T1000 (cell line): Measurements from ENCODE around the gene CRMP1.

Experiments
- DNase-seq: peaks from one replicate; lab custom pipeline; 2025; ENCODE audit warnings: mixed read lengths; lab: John Stamatoyannopoulos, UW

CRMP1 gene

DNA sequence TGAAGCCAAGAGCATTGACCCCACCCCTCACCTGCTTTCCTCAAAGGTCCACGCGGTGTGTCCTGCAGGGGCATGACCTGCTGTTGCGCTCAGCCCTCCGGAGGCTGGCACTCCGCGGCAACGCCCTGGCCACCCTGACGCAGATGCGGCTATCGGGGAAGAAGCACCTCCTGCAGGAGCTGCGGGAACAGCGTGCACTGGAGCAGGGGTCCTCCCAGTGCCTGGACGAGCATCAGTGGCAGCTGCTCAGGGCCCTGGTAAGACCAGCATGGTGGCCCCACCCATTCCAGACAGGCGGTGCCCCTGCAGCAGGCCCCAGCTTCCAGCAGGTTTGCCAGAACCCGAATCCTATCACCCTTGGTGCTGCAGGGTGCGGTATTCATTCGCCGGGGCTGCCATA lies 95.9 kb downstream of the CRMP1 start:
- DNase-seq = no peak

DNA sequence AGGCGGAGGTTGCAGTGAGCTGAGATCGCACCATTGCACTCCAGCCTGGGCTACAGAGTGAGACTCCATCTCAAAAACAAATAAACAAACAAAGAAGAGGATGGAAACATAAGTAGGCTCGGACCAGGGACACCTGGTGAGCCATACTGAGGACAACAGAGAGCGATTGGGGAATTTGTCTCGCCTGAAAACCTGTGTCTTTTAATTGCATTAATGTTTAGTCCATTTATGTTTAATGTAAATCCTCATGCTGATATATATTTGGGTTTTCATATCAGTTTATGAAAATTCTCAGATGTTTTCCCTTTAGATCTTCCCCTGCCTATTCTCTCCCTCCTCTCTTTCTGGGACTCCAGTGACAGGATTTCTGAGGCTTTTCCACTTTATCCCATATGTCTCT lies 97.3 kb downstream of the CRMP1 start:
- no peak for DNase-seq

DNA sequence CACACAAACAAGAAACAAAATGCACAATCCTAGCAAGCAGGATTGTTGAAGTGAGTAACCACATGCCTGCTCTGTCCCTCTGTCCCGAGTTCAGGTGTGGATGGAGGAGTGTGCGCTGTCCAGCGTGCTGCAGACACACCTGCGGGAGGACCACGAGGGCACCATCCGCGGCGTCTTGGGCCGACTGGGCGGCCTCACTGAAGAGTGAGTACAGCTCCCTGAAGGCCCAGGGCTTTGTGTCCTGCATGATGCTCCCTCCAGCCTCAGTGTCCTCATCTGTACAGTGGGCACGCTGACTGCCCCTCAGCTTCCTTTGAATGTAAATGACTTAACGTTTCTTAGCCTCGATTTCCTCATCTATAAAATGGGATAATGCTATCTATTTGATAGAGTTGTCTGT lies 99.4 kb downstream of the CRMP1 start:
- DNase-seq = no peak

DNA sequence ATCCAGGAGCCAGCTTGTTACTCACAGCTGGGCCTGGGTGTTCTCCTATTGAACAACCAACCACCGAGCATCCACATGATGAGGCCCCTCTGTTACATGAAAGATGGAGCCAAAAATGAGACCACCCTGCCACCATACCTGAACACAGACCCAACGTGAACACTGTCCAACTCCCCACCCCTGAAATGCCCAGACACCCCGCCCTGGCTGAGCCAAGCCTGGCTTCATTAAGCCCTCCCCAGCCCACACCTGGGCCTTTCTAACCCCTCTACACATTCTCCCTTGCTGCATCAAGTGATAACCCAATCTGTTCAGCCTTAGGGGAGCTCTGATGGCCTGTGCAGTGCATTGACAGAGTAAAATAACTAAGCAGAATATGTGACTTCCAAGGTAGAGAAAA lies 101.2 kb downstream of the CRMP1 start:
- DNase-seq = no peak

DNA sequence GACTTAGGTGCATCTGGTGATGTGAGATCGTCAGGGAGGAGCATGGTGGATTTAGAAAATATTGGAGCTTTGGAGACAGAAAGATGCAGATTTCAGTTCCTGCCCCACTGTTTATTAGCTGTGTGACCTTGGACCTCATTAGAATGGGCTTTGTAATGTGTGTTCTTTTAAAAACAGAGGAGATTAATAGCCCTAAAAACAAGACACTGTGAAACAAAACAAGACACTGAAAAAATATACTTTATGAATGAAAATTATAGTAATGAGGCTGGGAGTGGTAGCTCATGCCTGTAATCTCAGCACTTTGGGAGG lies 102.4 kb downstream of the CRMP1 start:
- no peak for DNase-seq

DNA sequence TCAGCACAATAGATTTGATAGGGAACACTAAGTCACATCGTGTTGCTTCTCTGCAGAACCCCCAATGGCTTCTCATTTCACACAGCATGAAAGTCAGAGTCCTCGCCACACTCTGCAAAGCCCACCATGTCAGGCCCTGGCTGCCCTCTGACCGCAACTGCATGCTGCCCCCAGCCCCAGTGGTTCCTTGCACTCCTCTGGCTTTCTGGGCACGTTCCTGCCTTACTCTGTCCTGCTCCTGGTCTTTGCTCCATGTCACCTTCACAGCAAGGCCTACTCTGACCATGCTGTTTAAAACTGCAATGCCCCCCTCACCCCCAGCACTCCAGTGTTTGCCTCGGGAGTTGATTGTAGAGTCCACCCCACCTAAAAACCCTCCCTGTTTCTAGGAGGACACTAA lies 103.7 kb downstream of the CRMP1 start:
- no peak for DNase-seq

DNA sequence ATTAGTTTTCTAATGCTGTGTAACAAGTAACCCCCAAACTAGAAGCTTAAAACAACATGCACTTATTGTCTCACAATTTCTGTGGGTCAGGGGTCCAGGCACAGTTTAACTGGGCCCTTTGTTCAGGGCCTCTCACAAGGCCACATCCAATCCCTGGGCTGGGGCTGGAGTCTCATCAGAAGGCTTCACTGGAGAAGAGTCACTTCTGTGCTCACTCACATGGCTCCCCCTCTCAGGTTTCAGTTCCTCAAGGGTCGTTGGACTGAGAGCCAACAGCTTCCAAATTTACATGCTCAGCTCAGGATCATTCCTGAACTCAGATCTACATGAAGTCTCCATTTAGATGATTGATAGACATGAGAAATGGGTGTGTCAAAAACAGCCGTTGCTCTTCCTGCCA lies 104.7 kb downstream of the CRMP1 start:
- DNase-seq = no peak

DNA sequence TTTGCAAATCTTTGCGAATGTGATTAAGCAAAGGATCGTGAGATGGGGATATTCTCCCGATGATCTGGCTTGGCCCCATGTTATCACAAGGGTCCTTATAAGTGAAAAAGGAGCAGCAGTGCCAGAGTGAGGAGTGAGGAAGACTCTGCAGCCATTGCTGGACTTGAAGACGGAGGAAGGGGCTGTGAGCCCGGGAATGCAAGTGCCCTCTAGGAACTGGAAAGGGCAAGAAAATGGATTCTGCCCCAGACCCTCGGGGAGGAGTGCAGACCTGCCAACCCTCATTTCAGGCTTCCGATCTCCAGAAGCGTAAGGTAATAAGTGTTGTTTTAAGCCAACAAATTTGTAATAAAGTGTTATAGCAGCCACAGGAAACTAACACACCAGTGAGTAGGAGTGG lies 105.6 kb downstream of the CRMP1 start:
- no peak for DNase-seq

DNA sequence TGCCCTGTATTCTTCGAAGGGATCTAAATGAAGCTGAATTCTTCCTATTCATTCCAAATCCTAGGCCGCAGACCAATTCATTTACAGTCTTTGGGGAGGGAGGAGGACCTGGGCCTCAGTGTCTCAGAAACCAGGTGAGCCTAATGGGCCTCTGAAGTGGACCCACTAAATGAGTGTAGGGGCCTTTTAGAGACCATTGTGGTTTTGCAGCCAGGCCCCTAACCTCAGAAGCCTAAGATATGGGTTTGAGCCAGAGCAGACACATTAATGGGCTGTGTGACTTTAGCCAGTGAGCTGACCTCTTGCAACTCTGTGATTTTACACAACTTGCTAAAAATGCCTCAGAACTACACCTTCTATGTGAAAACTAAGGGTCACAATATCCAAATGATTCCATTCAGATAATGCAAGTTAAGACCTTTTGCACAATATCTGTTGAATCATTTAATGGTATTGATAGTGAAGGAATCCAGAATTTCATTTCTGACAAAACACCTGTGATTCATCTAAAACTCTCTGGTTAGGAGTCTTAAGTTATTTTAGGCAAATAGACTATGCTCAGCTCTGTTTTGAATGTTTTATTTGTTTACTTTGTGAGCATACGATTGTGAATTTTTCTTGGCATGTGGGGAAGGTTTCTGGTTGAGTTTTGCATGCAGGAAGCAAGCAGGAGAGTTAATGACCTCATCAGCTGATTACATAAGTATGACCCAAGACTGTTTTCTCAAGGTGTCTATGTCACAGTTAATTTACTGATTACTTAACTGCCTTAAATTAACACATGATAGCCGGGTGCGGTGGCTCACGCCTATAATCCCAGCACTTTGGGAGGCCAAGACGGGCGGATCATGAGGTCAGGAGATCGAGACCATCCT lies 106.8 kb downstream of the CRMP1 start:
- no peak for DNase-seq

DNA sequence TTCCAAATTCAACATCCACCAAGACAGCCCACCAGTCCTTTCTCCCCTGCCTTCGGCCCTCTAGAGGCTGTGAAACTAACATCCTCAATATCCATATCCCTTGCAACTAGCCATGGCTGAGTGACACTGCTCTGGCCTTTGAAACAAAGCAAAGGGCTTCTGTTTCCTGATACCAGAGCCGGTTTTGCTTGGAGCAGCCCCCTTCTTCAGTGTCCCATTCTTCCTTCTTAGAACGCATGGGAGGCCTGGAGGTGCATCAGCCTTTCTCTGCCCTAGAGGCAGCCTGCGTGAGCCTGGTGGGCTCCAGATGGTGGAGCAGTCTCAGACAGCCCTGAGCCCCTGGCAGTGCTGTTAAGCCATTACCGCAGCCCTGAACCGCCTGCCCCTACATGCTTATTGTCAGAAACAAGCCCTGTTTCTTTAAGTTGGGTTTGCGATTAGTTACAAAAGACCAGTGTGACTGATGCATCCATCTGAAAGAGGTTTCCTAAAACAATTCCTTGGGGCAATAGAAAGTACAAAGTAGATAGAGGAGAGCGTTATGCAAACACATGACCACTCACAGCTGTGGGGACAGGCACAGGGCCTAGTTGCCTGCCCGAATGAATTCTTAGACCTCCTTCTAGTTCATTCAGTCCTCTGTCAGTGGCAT lies 107.8 kb downstream of the CRMP1 start:
- no peak for DNase-seq

DNA sequence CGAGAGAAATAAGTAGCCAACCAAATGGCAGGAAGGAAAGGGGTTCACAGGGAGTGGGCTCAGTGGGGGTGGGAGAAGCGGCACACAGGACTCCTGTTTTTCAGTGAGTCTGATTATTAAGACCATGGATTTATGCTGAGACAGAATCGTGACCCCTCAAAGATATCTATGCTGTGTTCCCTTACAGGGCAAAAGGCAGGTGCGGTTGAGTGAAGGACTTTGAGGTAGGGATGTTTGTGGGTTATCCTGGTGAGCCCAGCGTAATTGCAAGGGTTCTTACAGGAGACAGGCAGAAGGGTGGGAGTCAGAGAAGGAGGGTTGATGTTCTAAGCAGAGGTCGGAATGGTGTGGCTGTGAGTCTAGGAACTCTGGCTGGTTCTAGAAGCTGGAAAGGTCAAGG lies 108.9 kb downstream of the CRMP1 start:
- DNase-seq = no peak

DNA sequence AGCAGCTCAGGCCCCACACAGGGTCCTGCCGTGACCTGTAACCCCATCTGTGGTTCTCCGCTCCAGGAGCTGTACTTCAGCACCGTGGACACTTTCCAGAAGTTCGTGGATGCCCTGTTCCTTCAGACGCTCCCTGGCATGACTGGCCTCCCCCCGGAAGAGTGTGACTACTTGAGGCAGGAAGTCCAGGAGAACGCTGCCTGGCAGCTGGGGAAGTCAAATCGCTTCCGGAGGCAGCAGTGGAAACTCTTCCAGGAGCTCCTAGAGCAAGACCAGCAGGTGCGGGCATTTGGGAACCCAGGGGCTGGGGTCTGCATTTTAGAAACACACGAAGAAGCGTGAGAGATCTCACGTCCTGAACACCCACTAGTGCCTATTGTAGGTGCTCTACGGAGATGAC lies 109.4 kb downstream of the CRMP1 start:
- no peak for DNase-seq

DNA sequence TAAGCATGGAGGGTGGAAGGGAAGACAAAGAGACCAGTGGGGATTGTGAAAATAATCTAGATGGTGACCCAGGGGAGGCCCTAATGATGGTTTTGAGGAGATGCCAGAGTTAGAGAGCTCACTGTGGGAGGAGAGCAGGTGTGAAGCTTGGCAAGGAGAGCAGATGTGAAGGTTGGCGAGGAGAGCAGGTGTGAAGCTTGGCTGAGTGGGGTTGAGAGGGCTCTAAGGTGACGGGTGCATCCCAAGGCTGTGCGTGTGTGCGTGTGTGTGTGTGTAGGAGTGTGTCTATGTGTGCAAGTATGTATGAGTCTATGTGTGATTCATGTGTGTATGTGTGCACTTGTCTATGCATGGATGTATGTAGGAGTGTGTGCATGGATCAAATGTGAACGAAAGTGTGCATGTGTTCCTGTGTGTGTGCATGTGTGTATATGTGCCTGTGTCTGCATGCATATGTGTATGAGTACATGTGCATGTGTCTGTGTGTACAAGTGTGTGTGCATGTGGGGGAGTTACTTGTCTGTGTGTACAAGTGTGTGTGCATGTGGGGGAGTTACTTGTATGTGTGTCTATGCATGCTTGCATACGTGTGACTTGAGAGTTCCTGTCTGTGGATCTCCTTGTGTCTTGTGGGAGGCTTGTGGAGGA lies 109.9 kb downstream of the CRMP1 start:
- no peak for DNase-seq

DNA sequence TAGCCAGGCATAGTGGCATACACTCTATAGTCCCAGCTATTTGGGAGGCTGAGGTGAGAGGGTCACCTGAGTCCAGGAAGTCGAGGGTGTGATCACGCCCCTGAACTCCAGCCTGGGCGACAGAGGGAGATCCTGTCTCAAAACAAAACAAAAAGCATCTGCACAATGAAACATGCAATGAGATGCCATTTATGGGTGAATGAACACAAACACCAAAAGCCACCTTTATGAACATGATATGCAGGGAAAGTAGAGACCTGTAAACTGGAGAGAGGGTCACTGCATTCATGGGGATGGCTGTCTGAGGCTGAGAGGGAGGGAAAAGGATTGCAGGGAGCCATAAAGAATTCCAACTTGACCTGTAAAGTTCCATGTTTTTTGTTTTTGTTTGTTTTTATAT lies 111.2 kb downstream of the CRMP1 start:
- no peak for DNase-seq

DNA sequence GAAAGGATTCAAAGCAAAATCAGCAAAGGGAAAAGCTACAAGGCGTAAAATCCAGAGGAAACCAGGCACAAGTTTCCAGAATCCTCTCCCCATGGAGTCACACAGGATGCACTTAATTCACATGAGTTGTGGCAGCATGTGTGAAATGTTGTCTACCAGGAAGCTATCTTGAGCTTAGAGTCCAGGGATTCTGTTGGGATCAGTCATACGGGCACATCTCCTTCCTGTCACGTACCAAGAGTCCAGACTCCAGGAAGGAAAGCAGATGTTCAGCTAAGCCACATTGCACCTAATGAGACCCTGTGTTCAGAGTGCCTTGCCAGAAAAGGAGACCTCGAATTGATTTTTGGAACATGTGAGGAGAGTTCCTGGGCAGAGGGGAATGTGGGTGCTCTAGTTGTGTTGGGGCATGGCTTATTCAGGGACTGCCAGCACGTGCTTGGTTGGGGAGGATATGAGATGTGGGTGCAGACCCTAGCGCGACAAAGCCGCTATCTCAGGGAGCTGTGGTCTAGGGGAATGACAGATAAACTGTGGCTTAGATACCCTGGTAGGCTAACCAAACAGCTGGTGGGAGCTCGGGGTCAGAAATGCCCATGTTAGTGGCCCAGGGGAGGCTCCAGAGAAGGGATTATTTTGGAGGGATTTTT lies 111.9 kb downstream of the CRMP1 start:
- DNase-seq = no peak

DNA sequence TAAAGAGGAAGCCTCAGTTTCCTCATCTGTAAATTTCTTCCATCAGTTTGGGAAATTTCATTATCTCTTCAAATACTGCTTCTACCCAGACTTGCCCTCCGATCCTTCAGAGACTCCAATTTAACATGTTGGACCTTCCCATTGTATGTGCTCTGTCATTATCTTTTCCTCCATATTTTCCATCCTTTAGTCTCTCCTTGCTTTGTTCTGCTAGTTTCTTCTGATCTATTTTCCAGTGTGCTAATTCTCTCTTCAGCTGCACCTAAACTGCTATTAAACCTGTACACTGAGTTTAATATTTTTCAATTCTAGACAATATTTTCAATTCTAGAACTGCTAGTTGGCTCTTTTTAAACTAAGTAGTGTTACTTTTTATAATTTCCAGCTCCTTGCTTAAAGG lies 116.4 kb downstream of the CRMP1 start:
- no peak for DNase-seq

DNA sequence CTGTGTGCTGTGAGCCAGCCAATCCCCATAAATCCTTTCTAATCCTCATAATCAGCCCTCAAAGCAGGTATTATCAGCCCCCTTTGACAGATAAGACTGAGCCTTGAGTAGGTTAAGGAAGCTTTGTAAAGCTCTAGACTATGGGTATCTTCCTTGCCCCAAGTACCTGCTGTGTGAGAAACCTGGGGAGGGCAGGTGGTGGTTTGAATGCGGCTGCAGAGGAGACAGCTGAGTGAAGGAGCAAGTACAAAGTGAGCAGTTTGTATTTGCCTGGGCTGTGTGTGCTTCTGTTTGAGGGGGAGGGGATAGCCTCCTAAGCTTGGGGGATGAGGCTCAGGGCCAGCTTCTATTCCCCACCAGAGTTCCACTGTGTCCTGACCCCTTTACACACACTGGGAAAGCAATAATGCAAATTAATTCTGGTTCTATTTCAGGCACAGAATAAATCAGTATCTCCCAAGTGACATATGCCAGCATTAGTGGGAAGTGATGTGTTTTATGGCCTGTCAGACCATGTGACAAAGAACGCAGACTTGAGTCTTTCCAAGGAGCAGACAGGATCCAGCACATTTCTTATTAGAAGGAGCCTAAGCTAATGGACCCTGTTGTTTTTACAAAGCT lies 118.4 kb downstream of the CRMP1 start:
- DNase-seq = no peak

DNA sequence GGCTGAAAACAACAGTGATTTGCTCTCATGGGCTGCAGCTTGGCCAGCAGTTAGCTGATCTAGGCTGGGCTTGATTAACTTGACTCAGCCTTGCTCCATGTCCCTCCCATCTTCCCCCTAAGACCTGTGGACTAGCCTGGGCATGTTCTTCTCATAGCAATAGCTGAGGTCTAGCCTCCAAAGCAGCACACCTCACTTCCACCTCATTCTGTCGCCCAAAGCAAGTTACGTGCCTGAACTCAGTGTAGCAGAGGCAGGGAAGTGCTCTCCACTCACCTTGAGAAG lies 119.7 kb downstream of the CRMP1 start:
- no peak for DNase-seq

DNA sequence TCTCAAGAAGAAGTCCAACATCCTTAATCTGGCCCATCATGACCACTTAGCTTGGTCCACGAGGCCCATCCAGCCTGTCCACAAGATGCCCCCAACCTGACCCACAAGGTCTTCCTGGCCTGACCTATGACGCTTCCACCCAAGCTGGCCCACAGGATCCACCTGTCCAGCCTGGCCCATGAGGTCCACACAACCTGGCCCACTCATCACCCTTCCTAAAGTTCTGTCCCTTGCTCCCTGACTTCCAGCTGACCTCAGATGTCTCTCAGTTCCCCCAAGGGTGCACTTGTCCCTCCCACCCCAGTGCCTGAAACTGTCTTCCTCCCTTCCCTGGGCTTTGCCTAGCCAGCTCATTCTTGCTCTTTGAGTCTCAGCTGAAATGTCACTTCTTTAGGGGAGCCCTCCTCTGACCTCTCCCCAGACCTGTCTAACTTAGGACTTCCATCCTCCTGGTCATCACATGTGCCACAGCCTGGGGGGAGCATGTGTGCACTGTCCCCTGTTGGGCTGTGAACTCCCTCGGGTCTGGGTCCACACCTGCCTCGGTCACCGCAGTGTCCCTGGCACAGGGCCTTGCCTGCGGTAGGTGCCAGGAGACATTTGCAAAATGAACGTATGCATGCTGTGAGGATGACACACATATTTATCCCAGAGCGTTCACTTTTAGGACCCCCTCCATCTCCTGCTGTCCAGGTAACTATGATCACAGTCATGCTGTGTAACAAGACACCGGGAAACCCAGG lies 120.2 kb downstream of the CRMP1 start:
- DNase-seq = no peak
